Adrenal gland (tissue), 12 donors: ENCODE measurements around the gene TBKBP1. TPM values are rescaled to one million over a fixed set of nuclear protein-coding genes. Genes with fewer than 3 reads are reported as not detected.

Source experiments
- DNase-seq, 7 donors: peaks; one replicate each; pipeline ENCODE4 v3.0.0-alpha.2; 2019 to 2020
- H3K27ac ChIP-seq, 5 donors: fragments of 200-600 bp; sonication (generic) in 4 of 5; 1 replicate in 3 of 5; 2 replicates in 2 of 5; pipeline versions ENCODE4 v1.5.1 to v1.8.0; 2016 to 2020; ENCODE audit warnings: mild to moderate bottlenecking in 1 of 5
- H3K27me3 ChIP-seq: fragments of 200-600 bp; 2 replicates; pipeline ENCODE4 v1.8.0; 2021
- H3K36me3 ChIP-seq, 2 donors: fragments of 200-600 bp; replicated peaks in 1 of 2; 1 replicate in 1 of 2; 2 replicates in 1 of 2; pipeline versions ENCODE4 v1.5.1 to v1.8.0; 2018 to 2022
- H3K4me1 ChIP-seq, 2 donors: fragments of 200-600 bp; replicated peaks in 1 of 2; 1 replicate in 1 of 2; 2 replicates in 1 of 2; pipeline versions ENCODE4 v1.5.1 to v1.8.0; 2018 to 2021
- H3K4me3 ChIP-seq, 4 donors: fragments of 200-600 bp; sonication (generic) in 3 of 4; one replicate each; pipeline ENCODE4 v1.5.1; 2016 to 2018
- H3K9me3 ChIP-seq, 3 donors: fragments of 200-600 bp; sonication (generic) in 1 of 3; replicated peaks in 1 of 3; 1 replicate in 2 of 3; 2 replicates in 1 of 3; pipeline versions ENCODE4 v1.5.1 to v1.8.0; 2016 to 2021
- CTCF ChIP-seq, 6 experiments: fragments of 450-650 bp in 4 of 6; fragments of 200-600 bp in 2 of 6; sonication (generic) in 1 of 6; IDR thresholded peaks; 1 replicate in 5 of 6; 2 replicates in 1 of 6; pipeline versions ENCODE4 v1.5.1 to v1.8.0; 2016 to 2021; ENCODE audit warnings: antibody characterized with exemption in 6 of 6, mild to moderate bottlenecking in 2 of 6, moderate library complexity in 1 of 6
- POLR2A ChIP-seq, 2 donors: fragments of 450-650 bp; IDR thresholded peaks; one replicate each; pipeline ENCODE4 v1.6.1; 2017; ENCODE audit warnings: antibody characterized with exemption in 2 of 2, mild to moderate bottlenecking in 2 of 2, moderate library complexity in 1 of 2
- WGBS, 4 donors: extraction: QIAGEN DNeasy Blood & Tissue Kit in 2 of 4; methylation state at CpG; one replicate each; pipeline versions ENCODE4 v1.1.5 to v1.1.7; 2013 to 2017; 5-methylcytosine and 5-hydroxymethylcytosine counted together
- intact Hi-C, 2 donors: fragments of 100-400 bp; cut with DNase I; formaldehyde crosslinking; loops; one replicate each; pipeline versions ENCODE4 v1.14.1 to v1.15.0; 2022 to 2023
- polyA plus RNA-seq, 3 donors: library from polyadenylated mRNA; stranded (reverse); fragments of 200-250 nt in 2 of 3; fragments of 350-450 nt in 1 of 3; fragmentation: Illumina TruSeq in 1 of 3; extraction: RNeasy Lipid Tissue Mini Kit (QIAGEN cat#74804) in 1 of 3; gene quantifications; one replicate each; pipeline ENCODE4 v1.2.3, GENCODE V29; 2013 to 2014
- total RNA-seq, 9 donors: library from RNA; depleted of rRNA in 4 of 9; stranded (reverse); fragments of >200 nt in 4 of 9; fragments of 120-200 nt in 1 of 9; fragmentation: NEBNext Ultra II Directional in 1 of 9; extraction: Animal tissue kit (Norgen Biotek cat#: 25700) in 1 of 9; gene quantifications; one replicate each; pipeline versions ENCODE4 v1.1.0 to v1.2.4, GENCODE V29; 2013 to 2023
- donor health status: healthy with polysubstance abuse.
- donor health status: Bipolar disorder and iron deficiency.
- donor health status: DM: yes; HTN: yes; CAD: no.
- donor health status: DM: no; HTN: no; CAD: no.
- donor health status: DM: no; HTN: no; CAD: no.
- donor health status: DM: yes; HTN: yes; CAD: no.

Gene TBKBP1
- total and polyA plus RNA-seq, 12 donors = 3.9 to 63.9 (median 11.5) TPM

GRCh38 chr17:47703191-47703591, 9.2 kb downstream of the TBKBP1 start:
- intact Hi-C loops = loop anchor here in 1 of 2 donors (10.0 kb wide), 1 partner anchor 82 kb away; no protein-coding TSS in a partner anchor
- no peak overlapping the region for H3K27ac ChIP-seq
- H3K4me1 ChIP-seq = peaks cover 0 to 9% of the 10 kb centered on the region in 2 donors
- H3K36me3 ChIP-seq = peaks cover 0 to 10% of the 10 kb centered on the region in 2 donors
- no peak for TF ChIP-seq POLR2A (IDR thresholded peaks at IDR 0.05)
- no peak for TF ChIP-seq CTCF (IDR thresholded peaks at IDR 0.05)
- no peak overlapping the region for H3K4me3 ChIP-seq
- no peak for DNase-seq
- no peaks in the 10 kb centered on the region for H3K9me3 ChIP-seq
- H3K27me3 ChIP-seq = no peaks in the 10 kb centered on the region
- WGBS, 4 donors = 54 to 77% (median 64%) methylated on average over 12 to 15 of the region's 15 CpGs

- 84 to 92% (median 90%) methylated on average over 5 of the region's 5 CpGs for WGBS, 4 donors
- H3K4me3 ChIP-seq = no peak overlapping the region
- peaks cover 0 to 9% of the 10 kb centered on the region in 2 donors for H3K4me1 ChIP-seq
- intact Hi-C loops = loop anchor here in 1 of 2 donors (10.0 kb wide), 1 partner anchor 81 kb away; no protein-coding TSS in a partner anchor
- DNase-seq = no peak
- no peaks in the 10 kb centered on the region for H3K27me3 ChIP-seq
- peaks cover 0 to 10% of the 10 kb centered on the region in 2 donors for H3K36me3 ChIP-seq
- no peak overlapping the region for H3K27ac ChIP-seq
- TF ChIP-seq CTCF (IDR thresholded peaks at IDR 0.05) (no peak), POLR2A (IDR thresholded peaks at IDR 0.05) (no peak)
- H3K9me3 ChIP-seq = no peaks in the 10 kb centered on the region
Observed at GRCh38 chr17:47703671-47704070, 9.7 kb downstream of the TBKBP1 start.

GRCh38 chr17:47704116-47704515, 10.2 kb downstream of the TBKBP1 start:
- H3K4me3 ChIP-seq = no peak overlapping the region
- intact Hi-C loops = loop anchor here in 1 of 2 donors (10.0 kb wide), 1 partner anchor 81 kb away; no protein-coding TSS in a partner anchor
- H3K27ac ChIP-seq = no peak overlapping the region
- DNase-seq = no peak
- H3K9me3 ChIP-seq = no peaks in the 10 kb centered on the region
- peaks cover 0 to 9% of the 10 kb centered on the region in 2 donors for H3K4me1 ChIP-seq
- TF ChIP-seq POLR2A (IDR thresholded peaks at IDR 0.05) (no peak), CTCF (IDR thresholded peaks at IDR 0.05) (no peak)
- peaks cover 0 to 9% of the 10 kb centered on the region in 2 donors for H3K36me3 ChIP-seq
- 58 to 78% (median 70%) methylated on average over 9 to 14 of the region's 14 CpGs for WGBS, 4 donors
- no peaks in the 10 kb centered on the region for H3K27me3 ChIP-seq

- Histone ChIP-seq H3K4me3 (no peak overlapping the region), H3K36me3 (peaks cover 0 to 8% of the 10 kb centered on the region in 2 donors), H3K9me3 (no peaks in the 10 kb centered on the region), H3K4me1 (peaks cover 0 to 9% of the 10 kb centered on the region in 2 donors), H3K27ac (no peak overlapping the region), H3K27me3 (no peaks in the 10 kb centered on the region)
- TF ChIP-seq POLR2A (IDR thresholded peaks at IDR 0.05) (no peak), CTCF (IDR thresholded peaks at IDR 0.05) (no peak)
- DNase-seq = no peak
- WGBS, 4 donors = 71 to 81% (median 76%) methylated on average over 6 of the region's 6 CpGs
- intact Hi-C loops = loop anchor here in 1 of 2 donors (10.0 kb wide), 1 partner anchor 80 kb away; no protein-coding TSS in a partner anchor
Observed at GRCh38 chr17:47704736-47705135, 10.8 kb downstream of the TBKBP1 start.
